Measurements from ENCODE around the gene MUCL3.

Gene MUCL3

GRCh38 chr6:30981942-30982772, 41.4 kb downstream of the MUCL3 start:
- no peaks in the 10 kb centered on the region for H3K79me2 ChIP-seq
- no peaks in the 10 kb centered on the region for H3K9me3 ChIP-seq (ENCODE audit: control insufficient read depth, low read length)
- no peak for TF ChIP-seq CTCF (IDR thresholded peaks at IDR 0.05)
- no peaks in the 10 kb centered on the region for H3K27me3 ChIP-seq (ENCODE audit: control insufficient read depth, insufficient read depth, low read length)
- peak overlapping the region; percentile 45 for H3K27ac ChIP-seq
- H3K4me2 ChIP-seq (ENCODE audit: low read length), result peak overlapping the region; percentile 59
- H3K4me3 ChIP-seq (ENCODE audit: low read depth, low read length), result peak overlapping the region; percentile 41
- peak overlapping the region; percentile 78 for H2AFZ ChIP-seq
- peaks cover 7% of the 10 kb centered on the region for H3K4me1 ChIP-seq
- H3K9ac ChIP-seq, result no peak overlapping the region
- no peaks in the 10 kb centered on the region for H3K36me3 ChIP-seq (ENCODE audit: control insufficient read depth, insufficient read depth, low read length)

GRCh38 chr6:30983439-30983838, 42.7 kb downstream of the MUCL3 start, which contains the start of gene MUC21:
TSS of gene MUC21 (plus strand) at chr6:30983718. CDS start at chr6:30983959, 241 bp downstream.
- Histone ChIP-seq H3K4me2 (ENCODE audit: low read length) (no peak within 1 kb of the TSS), H3K27ac (peak within 1 kb of the TSS; percentile 45), H3K4me1 (peaks cover 7% of the 10 kb centered on the region), H3K79me2 (no peaks in the 10 kb centered on the region), H3K9me3 (ENCODE audit: control insufficient read depth, low read length) (no peaks in the 10 kb centered on the region), H3K9ac (no peak within 1 kb of the TSS), H3K36me3 (ENCODE audit: control insufficient read depth, insufficient read depth, low read length) (no peaks in the 10 kb centered on the region), H3K4me3 (ENCODE audit: low read depth, low read length) (peak within 1 kb of the TSS; percentile 41), H3K27me3 (ENCODE audit: control insufficient read depth, insufficient read depth, low read length) (no peaks in the 10 kb centered on the region), H2AFZ (peak within 1 kb of the TSS; percentile 78)
- no peak for TF ChIP-seq CTCF (IDR thresholded peaks at IDR 0.05)

GRCh38 chr6:30985490-30985889, 44.7 kb downstream of the MUCL3 start:
- no peaks in the 10 kb centered on the region for H3K36me3 ChIP-seq (ENCODE audit: control insufficient read depth, insufficient read depth, low read length)
- no peak for TF ChIP-seq CTCF (IDR thresholded peaks at IDR 0.05)
- no peaks in the 10 kb centered on the region for H3K79me2 ChIP-seq
- no peak overlapping the region for H3K27ac ChIP-seq
- H3K27me3 ChIP-seq (ENCODE audit: control insufficient read depth, insufficient read depth, low read length), result no peaks in the 10 kb centered on the region
- no peak overlapping the region for H3K4me3 ChIP-seq (ENCODE audit: low read depth, low read length)
- no peak overlapping the region for H2AFZ ChIP-seq
- no peaks in the 10 kb centered on the region for H3K9me3 ChIP-seq (ENCODE audit: control insufficient read depth, low read length)
- H3K4me2 ChIP-seq (ENCODE audit: low read length), result no peak overlapping the region
- peaks cover 7% of the 10 kb centered on the region for H3K4me1 ChIP-seq
- H3K9ac ChIP-seq, result no peak overlapping the region

- Histone ChIP-seq H2AFZ (no peak overlapping the region), H3K4me1 (peaks cover 7% of the 10 kb centered on the region), H3K4me3 (ENCODE audit: low read depth, low read length) (no peak overlapping the region), H3K9ac (no peak overlapping the region), H3K27ac (no peak overlapping the region), H3K36me3 (ENCODE audit: control insufficient read depth, insufficient read depth, low read length) (no peaks in the 10 kb centered on the region), H3K9me3 (ENCODE audit: control insufficient read depth, low read length) (no peaks in the 10 kb centered on the region), H3K79me2 (no peaks in the 10 kb centered on the region), H3K27me3 (ENCODE audit: control insufficient read depth, insufficient read depth, low read length) (no peaks in the 10 kb centered on the region), H3K4me2 (ENCODE audit: low read length) (no peak overlapping the region)
- no peak for TF ChIP-seq CTCF (IDR thresholded peaks at IDR 0.05)
These were observed 46.5 kb downstream of the MUCL3 start for GRCh38 chr6:30987304-30987703.
